ENCODE results near the gene LRRC75A.
"Not testable (repeated sequence)": the region's sequence is repeated elsewhere in the genome, so short reads cannot be mapped to it uniquely, and the experiment has no call there.

LRRC75A gene

GRCh38 chr17:16459271-16459670, 32.7 kb downstream of the LRRC75A start:
- Histone ChIP-seq H3K36me3 (ENCODE audit: low read depth) (no peaks in the 10 kb centered on the region), H3K9me3 (ENCODE audit: severe bottlenecking) (no peaks in the 10 kb centered on the region), H3K27ac (ENCODE audit: poor library complexity, severe bottlenecking) (peak overlapping the region; percentile 68), H3K4me1 (ENCODE audit: insufficient read depth, poor library complexity, severe bottlenecking) (peaks cover 18% of the 10 kb centered on the region), H3K27me3 (ENCODE audit: insufficient read depth, poor library complexity, severe bottlenecking) (no peaks in the 10 kb centered on the region), H3K4me3 (ENCODE audit: severe bottlenecking) (no peak overlapping the region)
- no peak for DNase-seq (ENCODE audit: low spot score)
- ATAC-seq (ENCODE audit: low read depth) = no peak
- no peak for TF ChIP-seq CTCF (IDR thresholded peaks at IDR 0.05; ENCODE audit: poor library complexity, severe bottlenecking)

- no peaks in the 10 kb centered on the region for H3K9me3 ChIP-seq (ENCODE audit: severe bottlenecking)
- H3K4me1 ChIP-seq (ENCODE audit: insufficient read depth, poor library complexity, severe bottlenecking) = peaks cover 14% of the 10 kb centered on the region
- ATAC-seq (ENCODE audit: low read depth) = no peak
- DNase-seq (ENCODE audit: low spot score) = no peak
- no peak overlapping the region for H3K4me3 ChIP-seq (ENCODE audit: severe bottlenecking)
- TF ChIP-seq CTCF (IDR thresholded peaks at IDR 0.05; ENCODE audit: poor library complexity, severe bottlenecking) = no peak
- no peak overlapping the region for H3K27ac ChIP-seq (ENCODE audit: poor library complexity, severe bottlenecking)
- H3K36me3 ChIP-seq (ENCODE audit: low read depth) = peaks cover 7% of the 10 kb centered on the region; the same call in 1 of the 2 replicates
- H3K27me3 ChIP-seq (ENCODE audit: insufficient read depth, poor library complexity, severe bottlenecking) = no peaks in the 10 kb centered on the region
Measured at GRCh38 chr17:16456742-16457316, 35.2 kb downstream of the LRRC75A start.

- no peak for TF ChIP-seq CTCF (IDR thresholded peaks at IDR 0.05; ENCODE audit: poor library complexity, severe bottlenecking)
- H3K27me3 ChIP-seq (ENCODE audit: insufficient read depth, poor library complexity, severe bottlenecking) = no peaks in the 10 kb centered on the region
- no peak overlapping the region for H3K4me3 ChIP-seq (ENCODE audit: severe bottlenecking)
- H3K36me3 ChIP-seq (ENCODE audit: low read depth) = peaks cover 7% of the 10 kb centered on the region; the same call in 1 of the 2 replicates
- DNase-seq (ENCODE audit: low spot score) = no peak
- no peaks in the 10 kb centered on the region for H3K9me3 ChIP-seq (ENCODE audit: severe bottlenecking)
- no peak for ATAC-seq (ENCODE audit: low read depth)
- H3K4me1 ChIP-seq (ENCODE audit: insufficient read depth, poor library complexity, severe bottlenecking) = peaks cover 14% of the 10 kb centered on the region
- no peak overlapping the region for H3K27ac ChIP-seq (ENCODE audit: poor library complexity, severe bottlenecking)
Measured at GRCh38 chr17:16455997-16456741, 35.8 kb downstream of the LRRC75A start.

- ATAC-seq (ENCODE audit: low read depth) (no peak), DNase-seq (ENCODE audit: low spot score) (no peak)
- no peaks in the 10 kb centered on the region for H3K4me1 ChIP-seq (ENCODE audit: insufficient read depth, poor library complexity, severe bottlenecking)
- H3K9me3 ChIP-seq (ENCODE audit: severe bottlenecking) = no peaks in the 10 kb centered on the region
- no peaks in the 10 kb centered on the region for H3K27me3 ChIP-seq (ENCODE audit: insufficient read depth, poor library complexity, severe bottlenecking)
- TF ChIP-seq CTCF (IDR thresholded peaks at IDR 0.05; ENCODE audit: poor library complexity, severe bottlenecking) = peak; percentile 55
- no peak overlapping the region for H3K4me3 ChIP-seq (ENCODE audit: severe bottlenecking)
- peaks cover 21% of the 10 kb centered on the region for H3K36me3 ChIP-seq (ENCODE audit: low read depth)
- no peak overlapping the region for H3K27ac ChIP-seq (ENCODE audit: poor library complexity, severe bottlenecking)
Measured at GRCh38 chr17:16453493-16453851, 38.5 kb downstream of the LRRC75A start.

GRCh38 chr17:16452268-16452667, 39.7 kb downstream of the LRRC75A start:
- not testable (repeated sequence) for ATAC-seq (ENCODE audit: low read depth); H3K4me1 ChIP-seq (ENCODE audit: insufficient read depth, poor library complexity, severe bottlenecking); DNase-seq (ENCODE audit: low spot score); H3K9me3 ChIP-seq (ENCODE audit: severe bottlenecking); H3K27ac ChIP-seq (ENCODE audit: poor library complexity, severe bottlenecking); H3K27me3 ChIP-seq (ENCODE audit: insufficient read depth, poor library complexity, severe bottlenecking); H3K4me3 ChIP-seq (ENCODE audit: severe bottlenecking)
- H3K36me3 ChIP-seq (ENCODE audit: low read depth) = peaks cover 33% of the 10 kb centered on the region
